Peyer's patch (tissue), 4 donors: ENCODE measurements around the gene PLXNA4. TPM values are rescaled to one million over a fixed set of nuclear protein-coding genes. Genes with fewer than 3 reads are reported as not detected.

Source experiments
- DNase-seq, 3 donors: peaks; one replicate each; pipeline ENCODE4 v3.0.0-alpha.2; 2017 to 2019
- H3K27ac ChIP-seq, 4 donors: fragments of 200-600 bp; sonication (generic); one replicate each; pipeline ENCODE4 v1.5.1; 2016 to 2019
- H3K27me3 ChIP-seq, 2 donors: fragments of 200-600 bp; sonication (generic); one replicate each; pipeline ENCODE4 v1.5.1; 2019
- H3K36me3 ChIP-seq, 3 donors: fragments of 200-600 bp; sonication (generic); one replicate each; pipeline ENCODE4 v1.5.1; 2016 to 2019
- H3K4me1 ChIP-seq, 4 donors: fragments of 200-600 bp; sonication (generic); one replicate each; pipeline ENCODE4 v1.5.1; 2016 to 2019
- H3K4me3 ChIP-seq, 4 donors: fragments of 200-600 bp; sonication (generic); 1 replicate in 3 of 4; 2 replicates in 1 of 4; pipeline ENCODE4 v1.5.1; 2016 to 2019; ENCODE audit warnings: mild to moderate bottlenecking in 1 of 4
- H3K9me3 ChIP-seq, 4 donors: fragments of 200-600 bp; sonication (generic); one replicate each; pipeline ENCODE4 v1.5.1; 2016 to 2019; ENCODE audit warnings: mild to moderate bottlenecking in 1 of 4
- POLR2A ChIP-seq, 2 donors: fragments of 450-650 bp; IDR thresholded peaks; one replicate each; pipeline ENCODE4 v1.5.1; 2017; ENCODE audit warnings: antibody characterized with exemption in 2 of 2, mild to moderate bottlenecking in 2 of 2, moderate library complexity in 2 of 2
- total RNA-seq, 4 donors: library from RNA; depleted of rRNA; stranded (reverse); fragments of >200 nt; gene quantifications; one replicate each; pipeline ENCODE4 v1.1.0, GENCODE V29; 2016
- TF ChIP-seq, protein P1 (sequence below), 6 experiments: fragments of 450-650 bp in 4 of 6; fragments of 200-600 bp in 2 of 6; sonication (generic) in 1 of 6; IDR thresholded peaks; one replicate each; pipeline ENCODE4 v1.5.1; 2017 to 2019; ENCODE audit warnings: antibody characterized with exemption in 6 of 6, mild to moderate bottlenecking in 3 of 6, moderate library complexity in 1 of 6

PLXNA4 gene
- total RNA-seq, 4 donors from 2014 or later = 1.4 to 3.8 (median 3.0) TPM

DNA sequence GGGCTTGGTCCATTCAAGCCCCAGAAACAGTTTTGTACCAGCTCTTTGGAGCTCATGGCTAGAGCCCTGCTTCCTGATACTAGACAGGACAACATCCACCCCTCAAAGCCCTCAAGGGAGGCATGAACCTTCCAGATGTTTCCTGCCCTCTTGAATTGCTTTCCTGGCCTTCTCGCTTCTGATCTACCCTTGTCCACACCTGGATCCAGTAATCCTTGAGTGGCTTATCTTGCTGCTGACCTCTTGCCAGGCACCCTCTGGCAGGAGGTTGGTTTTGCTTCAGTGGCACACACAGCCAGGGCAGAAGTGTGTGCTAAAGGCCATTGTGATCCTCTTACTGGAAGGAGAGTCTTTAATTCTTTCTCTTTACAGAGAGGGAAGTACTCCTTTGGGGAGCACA, 495.8 kb downstream of the PLXNA4 start:
- no peak overlapping the region for H3K4me3 ChIP-seq
- H3K27ac ChIP-seq = no peak overlapping the region
- no peaks in the 10 kb centered on the region for H3K4me1 ChIP-seq
- TF ChIP-seq, protein P1, sequence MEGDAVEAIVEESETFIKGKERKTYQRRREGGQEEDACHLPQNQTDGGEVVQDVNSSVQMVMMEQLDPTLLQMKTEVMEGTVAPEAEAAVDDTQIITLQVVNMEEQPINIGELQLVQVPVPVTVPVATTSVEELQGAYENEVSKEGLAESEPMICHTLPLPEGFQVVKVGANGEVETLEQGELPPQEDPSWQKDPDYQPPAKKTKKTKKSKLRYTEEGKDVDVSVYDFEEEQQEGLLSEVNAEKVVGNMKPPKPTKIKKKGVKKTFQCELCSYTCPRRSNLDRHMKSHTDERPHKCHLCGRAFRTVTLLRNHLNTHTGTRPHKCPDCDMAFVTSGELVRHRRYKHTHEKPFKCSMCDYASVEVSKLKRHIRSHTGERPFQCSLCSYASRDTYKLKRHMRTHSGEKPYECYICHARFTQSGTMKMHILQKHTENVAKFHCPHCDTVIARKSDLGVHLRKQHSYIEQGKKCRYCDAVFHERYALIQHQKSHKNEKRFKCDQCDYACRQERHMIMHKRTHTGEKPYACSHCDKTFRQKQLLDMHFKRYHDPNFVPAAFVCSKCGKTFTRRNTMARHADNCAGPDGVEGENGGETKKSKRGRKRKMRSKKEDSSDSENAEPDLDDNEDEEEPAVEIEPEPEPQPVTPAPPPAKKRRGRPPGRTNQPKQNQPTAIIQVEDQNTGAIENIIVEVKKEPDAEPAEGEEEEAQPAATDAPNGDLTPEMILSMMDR (IDR thresholded peaks at IDR 0.05) = no peak
- TF ChIP-seq POLR2A (IDR thresholded peaks at IDR 0.05) = no peak
- no peaks in the 10 kb centered on the region for H3K27me3 ChIP-seq
- no peaks in the 10 kb centered on the region for H3K9me3 ChIP-seq
- DNase-seq = peak in 1 of 3 donors; percentile 22
- H3K36me3 ChIP-seq = no peaks in the 10 kb centered on the region

DNA sequence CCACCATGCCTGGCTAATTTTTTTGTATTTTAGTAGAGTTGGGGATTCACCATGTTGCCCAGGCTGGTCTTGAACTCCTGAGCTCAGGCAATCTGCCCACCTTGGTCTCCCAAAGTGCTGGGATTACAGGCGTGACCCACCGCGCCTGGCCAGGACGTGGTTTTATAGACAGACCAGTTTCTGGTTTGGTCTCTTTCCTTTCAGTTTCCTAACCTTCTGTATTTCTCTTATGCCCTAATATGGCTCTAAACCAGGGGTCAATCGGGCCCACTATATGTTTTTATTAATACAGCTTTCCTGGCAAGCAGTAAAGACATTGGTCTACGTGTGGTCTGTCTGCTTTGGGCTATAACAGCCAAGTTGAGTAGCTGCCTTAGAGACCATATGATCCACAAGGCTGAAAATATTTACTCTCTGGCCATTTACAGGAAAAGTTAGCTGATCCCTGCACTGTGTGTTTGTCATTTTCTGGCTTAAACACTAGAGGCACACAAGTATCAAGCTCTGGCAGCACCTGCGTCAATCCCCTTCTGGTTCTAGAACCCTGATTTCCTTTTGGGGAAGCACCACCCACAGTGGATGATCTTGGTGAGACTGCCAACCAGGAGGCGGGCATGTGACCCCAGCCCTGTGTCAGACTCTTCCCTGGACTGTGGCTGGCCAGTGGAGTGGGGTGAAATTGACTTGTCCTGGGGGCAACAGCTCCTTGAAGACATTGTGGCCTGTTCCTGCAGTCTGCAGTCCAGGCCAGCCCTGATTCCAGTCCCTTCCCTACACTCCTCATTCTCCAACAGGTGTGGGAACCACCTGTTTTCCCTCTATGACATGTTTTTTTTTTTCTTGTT, 497.2 kb downstream of the PLXNA4 start:
- no peaks in the 10 kb centered on the region for H3K27me3 ChIP-seq
- no peaks in the 10 kb centered on the region for H3K4me1 ChIP-seq
- TF ChIP-seq, protein P1 (IDR thresholded peaks at IDR 0.05) = no peak
- TF ChIP-seq POLR2A (IDR thresholded peaks at IDR 0.05) = no peak
- H3K9me3 ChIP-seq = no peaks in the 10 kb centered on the region
- no peak overlapping the region for H3K4me3 ChIP-seq
- H3K27ac ChIP-seq = no peak overlapping the region
- no peaks in the 10 kb centered on the region for H3K36me3 ChIP-seq
- DNase-seq = no peak

DNA sequence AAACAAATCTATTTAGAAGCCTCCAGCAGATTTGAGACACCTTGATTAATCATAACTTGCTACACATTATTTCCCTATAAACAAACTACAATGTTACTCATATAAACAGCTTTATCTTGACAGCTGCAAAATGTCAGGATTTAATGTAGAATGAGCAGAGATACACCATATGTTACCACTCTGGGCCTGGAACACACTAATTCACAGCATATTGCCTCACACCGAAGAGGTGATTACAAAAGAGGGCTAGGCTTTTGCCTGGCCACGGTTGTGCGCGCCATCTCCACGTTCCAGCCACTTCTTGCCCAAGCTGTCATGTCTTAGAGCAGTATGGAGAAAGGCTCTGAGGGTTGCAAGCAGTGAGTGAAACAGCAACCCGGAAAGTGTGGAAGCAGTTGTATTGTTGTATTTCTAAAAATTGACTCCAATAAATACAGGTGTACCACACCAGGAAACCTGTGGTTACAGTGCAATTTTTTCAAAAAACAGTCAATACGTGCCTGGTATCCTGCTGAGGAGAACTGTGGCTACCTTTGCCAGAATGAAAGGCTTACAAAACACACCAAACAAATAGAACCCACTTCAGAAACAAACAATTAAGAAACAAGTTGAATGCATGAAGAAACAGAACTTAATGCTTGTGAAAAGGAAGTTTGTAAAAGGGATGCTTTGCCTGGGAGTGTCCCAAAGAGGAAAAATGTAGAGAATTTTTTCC, 498.1 kb downstream of the PLXNA4 start:
- Histone ChIP-seq H3K4me3 (no peak overlapping the region), H3K27ac (no peak overlapping the region), H3K27me3 (no peaks in the 10 kb centered on the region), H3K9me3 (no peaks in the 10 kb centered on the region), H3K4me1 (no peaks in the 10 kb centered on the region), H3K36me3 (no peaks in the 10 kb centered on the region)
- no peak for TF ChIP-seq POLR2A (IDR thresholded peaks at IDR 0.05)
- TF ChIP-seq, protein P1 (IDR thresholded peaks at IDR 0.05) = no peak
- no peak for DNase-seq

DNA sequence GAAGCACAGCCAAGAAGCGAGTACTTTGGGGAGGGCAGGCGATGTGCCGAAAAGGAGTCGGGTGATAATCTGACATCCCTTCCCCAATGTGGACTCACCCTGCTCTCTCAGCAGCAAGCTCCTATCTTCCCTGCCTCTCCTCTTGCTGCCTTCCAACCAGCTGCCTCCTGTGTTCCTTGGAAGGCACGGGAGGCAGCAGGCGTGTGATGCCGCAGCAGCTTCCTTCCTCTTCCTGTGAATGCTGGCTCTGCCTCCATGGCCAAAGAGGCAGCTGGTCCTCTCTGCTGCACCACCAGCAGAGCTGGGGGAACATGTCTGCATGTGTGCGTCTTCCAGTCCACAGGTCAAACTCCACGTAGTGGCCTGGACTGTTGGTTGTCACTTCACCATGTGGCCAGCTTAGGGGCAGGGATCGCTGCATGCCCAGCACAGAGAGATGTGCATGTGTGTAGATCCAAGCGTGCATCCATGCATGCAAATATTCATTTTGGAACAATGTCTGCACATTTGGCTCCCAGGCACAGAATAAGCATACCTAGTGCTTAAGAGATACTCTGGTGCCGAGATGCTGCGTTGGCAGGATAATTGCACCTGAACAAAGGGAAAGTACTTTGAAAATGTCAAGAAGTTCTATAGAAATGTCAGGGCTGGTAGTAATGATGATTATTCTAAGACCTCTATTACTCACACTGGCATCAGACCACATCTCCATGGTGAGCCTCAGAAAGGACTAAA, 499.8 kb downstream of the PLXNA4 start:
- Histone ChIP-seq H3K9me3 (no peaks in the 10 kb centered on the region), H3K27me3 (no peaks in the 10 kb centered on the region), H3K4me1 (no peaks in the 10 kb centered on the region), H3K36me3 (no peaks in the 10 kb centered on the region), H3K27ac (no peak overlapping the region), H3K4me3 (no peak overlapping the region)
- DNase-seq = no peak
- TF ChIP-seq, protein P1 (IDR thresholded peaks at IDR 0.05) = no peak

DNA sequence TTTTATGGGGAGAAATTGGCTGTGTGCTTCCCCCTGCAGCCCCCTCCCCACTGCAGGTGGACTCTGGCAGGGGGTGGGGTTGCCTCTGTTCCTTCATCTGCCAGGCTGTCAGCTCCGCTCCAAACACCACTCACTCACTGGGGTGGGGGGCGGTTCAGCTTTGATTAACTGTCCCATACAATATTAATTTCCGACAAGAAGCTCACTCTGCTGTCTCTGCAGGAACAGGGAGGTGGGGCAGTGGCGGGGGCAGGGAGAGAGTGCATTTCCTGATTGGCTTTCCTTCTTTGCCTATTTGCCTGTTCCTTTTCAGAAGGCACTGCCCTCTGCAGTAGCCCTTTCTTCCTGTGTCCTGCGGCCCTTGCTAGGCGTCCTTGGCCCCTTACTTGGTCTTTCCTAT, 500.8 kb downstream of the PLXNA4 start:
- no peaks in the 10 kb centered on the region for H3K4me1 ChIP-seq
- H3K4me3 ChIP-seq = no peak overlapping the region
- H3K36me3 ChIP-seq = no peaks in the 10 kb centered on the region
- H3K9me3 ChIP-seq = no peaks in the 10 kb centered on the region
- H3K27me3 ChIP-seq = no peaks in the 10 kb centered on the region
- TF ChIP-seq, protein P1 (IDR thresholded peaks at IDR 0.05) = no peak
- no peak for TF ChIP-seq POLR2A (IDR thresholded peaks at IDR 0.05)
- H3K27ac ChIP-seq = no peak overlapping the region
- no peak for DNase-seq
